ENCODE data around the gene CAMKMT. TPM values are rescaled to one million over a fixed set of nuclear protein-coding genes. Genes with fewer than 3 reads are reported as not detected.

CAMKMT gene
- total RNA-seq, 1 donor = 15.0 TPM

GRCh38 chr2:44632931-44633689 lies 271.4 kb downstream of the CAMKMT start:
- H3K4me3 ChIP-seq (ENCODE audit: low read depth, low read length) = no peak overlapping the region
- no peak for TF ChIP-seq CTCF (IDR thresholded peaks at IDR 0.05; ENCODE audit: insufficient read depth, low read length)
- no peak for DNase-seq (ENCODE audit: low read depth)

DNA sequence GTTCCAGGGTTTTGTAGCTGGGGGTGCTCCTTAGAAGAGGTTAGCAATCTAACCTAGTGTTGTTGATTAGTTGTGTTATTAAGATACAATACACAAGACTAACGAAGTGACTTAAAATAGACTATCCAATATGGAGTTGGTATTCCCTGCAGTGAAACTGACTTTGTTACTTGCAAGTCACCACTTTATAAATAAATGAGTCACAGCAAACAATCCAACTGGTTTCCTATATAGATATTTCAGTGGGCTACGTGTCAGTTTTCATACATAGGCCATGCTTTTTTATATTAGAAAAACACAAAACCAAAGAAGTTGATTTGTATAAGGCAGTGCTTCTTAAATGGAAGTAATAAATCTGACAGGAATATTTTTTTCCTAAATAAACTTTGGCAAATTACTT lies 274.0 kb downstream of the CAMKMT start:
- DNase-seq (ENCODE audit: low read depth) = no peak
- no peak for TF ChIP-seq CTCF (IDR thresholded peaks at IDR 0.05; ENCODE audit: insufficient read depth, low read length)
- H3K4me3 ChIP-seq (ENCODE audit: low read depth, low read length) = no peak overlapping the region

DNA sequence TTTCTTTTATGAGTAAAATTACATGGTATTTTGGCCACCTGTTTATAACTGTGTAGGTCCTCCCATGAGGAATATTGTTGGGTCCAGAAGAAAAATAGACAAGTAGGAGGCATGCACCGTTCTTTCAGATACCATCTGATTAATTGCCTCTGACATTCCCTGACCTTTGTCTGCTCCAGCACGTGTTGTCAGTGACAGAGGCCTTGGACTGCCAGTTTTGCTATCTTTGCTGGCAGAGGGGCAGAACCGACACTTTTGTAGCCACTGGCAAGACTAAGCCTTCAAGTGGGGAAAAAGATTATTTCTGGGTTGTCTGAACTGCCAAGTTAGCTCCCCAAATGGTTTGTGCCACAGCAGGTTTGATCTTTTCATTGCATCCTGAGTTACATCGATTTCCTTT lies 276.9 kb downstream of the CAMKMT start:
- no peak for DNase-seq (ENCODE audit: low read depth)
- H3K4me3 ChIP-seq (ENCODE audit: low read depth, low read length) = no peak overlapping the region
- TF ChIP-seq CTCF (IDR thresholded peaks at IDR 0.05; ENCODE audit: insufficient read depth, low read length) = no peak

DNA sequence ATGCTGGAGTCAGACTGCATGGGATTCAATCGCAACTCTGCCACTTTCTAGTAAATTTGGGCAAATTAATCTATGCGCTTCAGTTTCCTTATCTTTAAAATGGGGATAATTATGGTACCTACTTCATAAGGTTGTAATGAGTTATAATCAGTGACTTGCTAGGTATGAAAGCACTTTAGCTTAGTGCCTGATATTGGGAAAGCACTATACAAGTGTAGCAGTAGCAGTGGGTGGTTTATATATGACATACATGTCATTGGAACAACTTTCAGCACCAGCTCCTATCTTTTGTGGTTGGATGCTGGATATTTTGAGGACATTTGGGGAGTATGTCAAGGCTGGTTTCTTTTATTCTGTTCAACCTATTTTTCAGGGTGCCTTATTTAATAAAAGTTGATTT lies 277.7 kb downstream of the CAMKMT start:
- no peak overlapping the region for H3K4me3 ChIP-seq (ENCODE audit: low read depth, low read length)
- no peak for TF ChIP-seq CTCF (IDR thresholded peaks at IDR 0.05; ENCODE audit: insufficient read depth, low read length)
- DNase-seq (ENCODE audit: low read depth) = no peak

DNA sequence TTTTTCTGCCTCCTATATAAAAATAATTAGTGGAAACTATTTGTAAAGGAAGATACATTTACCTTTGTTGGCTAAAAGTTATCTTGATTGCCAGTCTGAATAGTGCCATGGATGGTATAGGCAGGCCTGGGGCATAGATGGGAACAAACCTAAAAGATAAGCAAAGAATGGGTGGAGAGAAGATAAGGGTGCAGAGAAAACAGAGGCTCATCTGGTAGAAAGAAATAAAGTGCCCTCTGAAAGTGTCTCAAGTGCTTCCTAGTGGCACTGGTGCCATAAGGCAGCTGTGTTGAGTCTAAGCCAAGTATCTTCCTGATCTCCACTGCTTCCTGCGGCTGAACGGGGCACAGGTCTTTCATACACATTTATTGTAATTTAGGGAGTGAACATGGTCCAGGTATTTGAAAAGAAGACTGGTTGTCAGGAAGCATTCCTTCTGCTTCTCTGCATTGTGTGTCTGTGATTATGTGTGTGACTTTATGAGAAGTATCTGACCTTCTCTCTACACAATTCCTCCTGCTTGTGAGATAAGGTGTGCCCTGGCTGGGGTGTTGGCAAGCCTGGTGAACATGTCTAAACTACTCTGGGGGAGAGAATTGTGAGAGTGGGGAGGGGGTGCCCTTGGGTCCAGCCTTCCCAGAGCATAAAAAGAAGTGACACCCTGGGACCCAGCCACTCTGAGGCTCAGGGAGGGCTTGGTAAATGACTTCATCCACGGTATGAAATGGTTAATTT lies 280.5 kb downstream of the CAMKMT start:
- no peak for TF ChIP-seq CTCF (IDR thresholded peaks at IDR 0.05; ENCODE audit: insufficient read depth, low read length)
- H3K4me3 ChIP-seq (ENCODE audit: low read depth, low read length) = no peak overlapping the region
- DNase-seq (ENCODE audit: low read depth) = no peak

DNA sequence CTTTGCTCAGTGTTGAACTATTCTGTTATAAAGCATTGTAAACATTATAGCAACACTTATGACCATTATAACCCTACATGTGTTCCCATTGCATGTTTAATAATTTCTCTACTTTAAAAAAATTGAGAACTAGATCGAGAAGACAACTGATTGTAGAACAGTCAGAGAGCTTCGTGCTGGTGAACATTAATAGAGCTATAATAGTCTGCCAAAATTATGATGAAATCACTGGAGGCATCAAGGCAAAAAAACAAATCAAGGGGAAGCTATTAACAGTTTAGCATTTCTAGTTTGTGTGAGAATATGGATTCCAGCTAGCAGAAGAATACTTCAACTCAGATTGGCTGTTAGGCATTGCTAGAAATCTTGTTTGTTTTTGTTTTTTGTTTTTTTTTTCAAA lies 284.2 kb downstream of the CAMKMT start:
- TF ChIP-seq CTCF (IDR thresholded peaks at IDR 0.05; ENCODE audit: insufficient read depth, low read length) = no peak
- no peak for DNase-seq (ENCODE audit: low read depth)
- no peak overlapping the region for H3K4me3 ChIP-seq (ENCODE audit: low read depth, low read length)

Measured in fibroblast of the aortic adventitia (primary cell).